HCT116 (cell line): ENCODE measurements around the gene EGFLAM. TPM values are rescaled to one million over a fixed set of nuclear protein-coding genes. Genes with fewer than 3 reads are reported as not detected.

Source experiments
- ATAC-seq: fragments of 200-7000 bp; cut with Tn5 transposase; 2 replicates; pipeline ENCODE4 v1.9.1; 2020; ENCODE audit warnings: mild to moderate bottlenecking, moderate library complexity
- BruUV-seq: library from RNA; stranded (reverse); fragments of 400-500 nt; replicated peaks from 2 replicates; lab custom pipeline; 2021; lab: Mats Ljungman, UMichigan
- CTCF ChIA-PET: fragments of 300-600 bp; sonication (Branson Sonifier 250); formaldehyde crosslinking; loops from one replicate; lab custom pipeline; 2021; ENCODE audit warnings: antibody characterized with exemption; lab: Charles Lee
- POLR2A ChIA-PET: fragments of 300-600, 350-600 bp; sonication (Branson Sonifier 250); formaldehyde crosslinking; loops from one replicate; lab custom pipeline; 2021; ENCODE audit warnings: antibody characterized with exemption; lab: Charles Lee
- RAD21 ChIA-PET, 2 experiments: fragments of 300-600 bp; sonication (Branson Sonifier 250); formaldehyde crosslinking; loops; one replicate each; lab custom pipeline; 2023; ENCODE audit warnings: low total read pairs in 2 of 2; ENCODE audit not compliant: uncharacterized antibody in 2 of 2, unreplicated experiment in 2 of 2, low non-redundant PET in 1 of 2; lab: Charles Lee
- DNase-seq: peaks from one replicate; pipeline ENCODE4 v3.0.0-alpha.2; 2010; ENCODE audit warnings: low read depth, low spot score
- H2AFZ ChIP-seq: fragments of 200-600 bp; shearing (Covaris generic), sonication (generic); 2 replicates; pipeline ENCODE4 v1.6.1; 2017; ENCODE audit warnings: low read depth, mixed run types, mixed read lengths, antibody characterized with exemption, low read length; ENCODE audit not compliant: poor library complexity, severe bottlenecking
- H3K27ac ChIP-seq: 2 replicates; pipeline ENCODE4 v1.5.1; 2012; ENCODE audit warnings: low read depth, low read length
- H3K27me3 ChIP-seq: fragments of 200-600 bp; sonication (generic); 2 replicates; pipeline ENCODE4 v1.6.1; 2016; ENCODE audit warnings: mixed run types, low read length, mixed read lengths; ENCODE audit not compliant: insufficient read depth
- H3K36me3 ChIP-seq, 2 experiments: fragments of 200-500 bp in 1 of 2; fragments of 200-600 bp in 1 of 2; sonication (Bioruptor generic) in 1 of 2; sonication (generic) in 1 of 2; 2 replicates each; pipeline versions ENCODE4 v1.5.1 to v1.6.1; 2014 to 2016; ENCODE audit warnings: low read length in 2 of 2, inconsistent platforms in 1 of 2, mixed read lengths in 1 of 2, mixed run types in 1 of 2; ENCODE audit not compliant: insufficient read depth in 2 of 2, control insufficient read depth in 1 of 2
- H3K4me1 ChIP-seq, 2 experiments: fragments of 200-600 bp in 1 of 2; sonication (generic) in 1 of 2; 2 replicates each; pipeline versions ENCODE4 v1.5.1 to v1.6.1; 2012 to 2017; ENCODE audit warnings: low read length in 2 of 2, inconsistent platforms in 1 of 2, mild to moderate bottlenecking in 1 of 2, mixed read lengths in 1 of 2, mixed run types in 1 of 2, moderate library complexity in 1 of 2; ENCODE audit not compliant: insufficient read depth in 2 of 2, control insufficient read depth in 1 of 2
- H3K4me2 ChIP-seq: fragments of 200-600 bp; sonication (generic); 2 replicates; pipeline ENCODE4 v1.6.1; 2017; ENCODE audit warnings: mixed run types, low read length, mixed read lengths
- H3K4me3 ChIP-seq, 2 experiments: fragments of 200-600 bp in 1 of 2; sonication (generic) in 1 of 2; replicated peaks in 1 of 2; 2 replicates each; pipeline ENCODE4 v1.5.1; 2011 to 2016; ENCODE audit warnings: low read length in 2 of 2, control low read depth in 1 of 2, low read depth in 1 of 2, mild to moderate bottlenecking in 1 of 2, mixed read lengths in 1 of 2, mixed run types in 1 of 2
- H3K79me2 ChIP-seq: fragments of 200-600 bp; sonication (generic); 2 replicates; pipeline ENCODE4 v1.6.1; 2017; ENCODE audit warnings: mild to moderate bottlenecking, mixed run types, low read length, moderate library complexity, mixed read lengths; ENCODE audit not compliant: insufficient read depth
- H3K9ac ChIP-seq: fragments of 200-600 bp; sonication (generic); 2 replicates; pipeline ENCODE4 v1.6.1; 2016; ENCODE audit warnings: low read length, mixed read lengths
- H3K9me2 ChIP-seq: fragments of 200-600 bp; sonication (generic), shearing (Covaris generic); 2 replicates; pipeline ENCODE4 v1.6.1; 2017; ENCODE audit warnings: mixed run types, mild to moderate bottlenecking, moderate library complexity; ENCODE audit not compliant: insufficient read depth
- H3K9me3 ChIP-seq, 2 experiments: fragments of 200-500 bp in 1 of 2; fragments of 200-600 bp in 1 of 2; sonication (Bioruptor generic) in 1 of 2; sonication (generic) in 1 of 2; 2 replicates each; pipeline ENCODE4 v1.6.1; 2014 to 2017; ENCODE audit warnings: low read length in 2 of 2, mixed read lengths in 2 of 2, inconsistent platforms in 1 of 2, low read depth in 1 of 2, mild to moderate bottlenecking in 1 of 2, mixed run types in 1 of 2, moderate library complexity in 1 of 2; ENCODE audit not compliant: control insufficient read depth in 1 of 2, insufficient read depth in 1 of 2
- H4K20me1 ChIP-seq: fragments of 200-600 bp; sonication (generic), shearing (Covaris generic); 2 replicates; pipeline ENCODE4 v1.6.1; 2017; ENCODE audit warnings: mixed run types, mild to moderate bottlenecking, moderate library complexity; ENCODE audit not compliant: insufficient read depth
- ATF3 ChIP-seq: IDR thresholded peaks from 2 replicates; pipeline ENCODE4 v1.6.1; 2012
- ELF1 ChIP-seq: IDR thresholded peaks from 2 replicates; pipeline ENCODE4 v1.6.1; 2012; ENCODE audit warnings: low read depth, borderline replicate concordance
- EZH2phosphoT487 ChIP-seq: fragments of 200-600 bp; IDR thresholded peaks from 2 replicates; pipeline ENCODE4 v1.6.1; 2018; ENCODE audit warnings: antibody characterized with exemption, borderline replicate concordance
- FOSL1 ChIP-seq: IDR thresholded peaks from 2 replicates; pipeline ENCODE4 v1.6.1; 2012; ENCODE audit warnings: low read depth
- JUND ChIP-seq: IDR thresholded peaks from 2 replicates; pipeline ENCODE4 v1.6.1; 2012
- MAX ChIP-seq: IDR thresholded peaks from 2 replicates; pipeline ENCODE4 v1.6.1; 2012
- POLR2A ChIP-seq: IDR thresholded peaks from 2 replicates; pipeline ENCODE4 v1.7.0; 2011; ENCODE audit warnings: borderline replicate concordance; ENCODE audit not compliant: insufficient read depth, insufficient read length; ENCODE audit errors: extremely low read depth
- POLR2AphosphoS5 ChIP-seq: IDR thresholded peaks from 2 replicates; pipeline ENCODE4 v1.6.1; 2011; ENCODE audit warnings: mild to moderate bottlenecking, low read depth, low read length, moderate library complexity
- RAD21 ChIP-seq: IDR thresholded peaks from 2 replicates; pipeline ENCODE4 v1.6.1; 2012; ENCODE audit warnings: low read depth, mild to moderate bottlenecking
- REST ChIP-seq: IDR thresholded peaks from 2 replicates; pipeline ENCODE4 v1.6.1; 2012; ENCODE audit warnings: low read depth
- SIN3A ChIP-seq: IDR thresholded peaks from 2 replicates; pipeline ENCODE4 v1.6.1; 2012; ENCODE audit warnings: low read depth
- SRF ChIP-seq: IDR thresholded peaks from 2 replicates; pipeline ENCODE4 v1.6.1; 2012; ENCODE audit warnings: low read depth
- YY1 ChIP-seq: IDR thresholded peaks from 2 replicates; pipeline ENCODE4 v1.6.1; 2011; ENCODE audit warnings: low read length, low read depth, moderate library complexity, mild to moderate bottlenecking; ENCODE audit not compliant: insufficient replicate concordance; ENCODE audit errors: extremely low read depth
- ZBTB33 ChIP-seq: IDR thresholded peaks from 2 replicates; pipeline ENCODE4 v1.6.1; 2011; ENCODE audit warnings: mild to moderate bottlenecking, low read length, moderate library complexity; ENCODE audit not compliant: insufficient replicate concordance; ENCODE audit errors: extremely low read depth
- ZFX ChIP-seq: fragments of 450-650 bp; IDR thresholded peaks from 2 replicates; pipeline ENCODE4 v1.6.1; 2017
- ZNF274 ChIP-seq: fragments of 200-500 bp; sonication (Bioruptor generic); IDR thresholded peaks from 2 replicates; pipeline ENCODE4 v1.6.1; 2014; ENCODE audit warnings: mild to moderate bottlenecking, low read depth, low read length, inconsistent platforms
- intact Hi-C: fragments of 100-400 bp; cut with micrococcal nuclease; formaldehyde crosslinking; loops from 2 replicates; pipeline ENCODE4 v1.10.0; 2022
- total RNA-seq: library from RNA; stranded (reverse); gene quantifications from one replicate; pipeline ENCODE4 v1.2.1, GENCODE V29; 2021; ENCODE audit not compliant: unreplicated experiment

The EGFLAM gene
- total RNA-seq, 1 experiment from 2014 or later, result not detected

- DNase-seq, result no peak
- Histone ChIP-seq H3K27me3 (peaks cover 37% of the 10 kb centered on the region; the same call in 1 of the 2 replicates), H3K36me3 (no peaks in the 10 kb centered on the region), H3K9me2 (no peaks in the 10 kb centered on the region), H3K9ac (no peak overlapping the region), H3K79me2 (no peaks in the 10 kb centered on the region), H3K27ac (no peak overlapping the region), H2AFZ (no peak overlapping the region), H3K4me2 (no peak overlapping the region), H3K4me3 (no peak overlapping the region), H3K4me1 (no peaks in the 10 kb centered on the region), H3K9me3 (no peaks in the 10 kb centered on the region), H4K20me1 (no peaks in the 10 kb centered on the region)
- ATAC-seq, result no peak
- ChIA-PET RAD21 (no interaction called here), POLR2A (no interaction called here), CTCF (no interaction called here)
- TF ChIP-seq EZH2phosphoT487, result no peak
- TF ChIP-seq ZBTB33, result no peak
- no peak for TF ChIP-seq ZFX
- no peak for TF ChIP-seq ATF3
- no peak for TF ChIP-seq ELF1
- TF ChIP-seq RAD21, result no peak
- intact Hi-C loops, result no loop called here
- no TSS peak for BruUV-seq
Measured at GRCh38 chr5:38241655-38242054, 16.7 kb upstream of the EGFLAM start.

GRCh38 chr5:38245307-38245706 lies 13.1 kb upstream of the EGFLAM start:
- CTCF ChIA-PET, result no interaction called here
- POLR2A ChIA-PET, result no interaction called here
- no peak overlapping the region for H3K4me2 ChIP-seq
- H3K27me3 ChIP-seq, result peaks cover 41% of the 10 kb centered on the region; the same call in 1 of the 2 replicates
- RAD21 ChIA-PET, result no interaction called here
- H2AFZ ChIP-seq, result no peak overlapping the region
- H3K9me3 ChIP-seq, result no peaks in the 10 kb centered on the region
- no peaks in the 10 kb centered on the region for H3K79me2 ChIP-seq
- H3K9me2 ChIP-seq, result no peaks in the 10 kb centered on the region
- no peaks in the 10 kb centered on the region for H3K36me3 ChIP-seq
- H3K27ac ChIP-seq, result no peak overlapping the region
- no peaks in the 10 kb centered on the region for H3K4me1 ChIP-seq
- H4K20me1 ChIP-seq, result no peaks in the 10 kb centered on the region
- BruUV-seq, result no TSS peak
- ATAC-seq, result no peak
- H3K9ac ChIP-seq, result no peak overlapping the region
- no peak overlapping the region for H3K4me3 ChIP-seq
- no peak for DNase-seq
- intact Hi-C loops, result no loop called here
- TF ChIP-seq EZH2phosphoT487, result no peak
- TF ChIP-seq RAD21, result no peak
- TF ChIP-seq ELF1, result no peak
- TF ChIP-seq POLR2AphosphoS5, result no peak
- no peak for TF ChIP-seq ZNF274
- no peak for TF ChIP-seq SRF
- TF ChIP-seq ZFX, result no peak
- no peak for TF ChIP-seq FOSL1
- no peak for TF ChIP-seq MAX
- no peak for TF ChIP-seq SIN3A
- TF ChIP-seq JUND, result no peak
- no peak for TF ChIP-seq POLR2A
- no peak for TF ChIP-seq REST
- no peak for TF ChIP-seq YY1
